DND-41 (cell line): ENCODE data around the gene ERVFRD-1.

Source experiments
- ATAC-seq: fragments of 200-7000 bp; cut with Tn5 transposase; 3 replicates; pipeline ENCODE4 v1.9.1; 2021; ENCODE audit warnings: low read depth; ENCODE audit not compliant: insufficient read depth
- DNase-seq: peaks from one replicate; pipeline ENCODE4 v3.0.0-alpha.2; 2020
- H2AFZ ChIP-seq: 2 replicates; pipeline ENCODE4 v1.6.0; 2012; ENCODE audit warnings: low read depth, low read length
- H3K27ac ChIP-seq: 2 replicates; pipeline ENCODE4 v1.5.1; 2012; ENCODE audit warnings: low read length, inconsistent platforms
- H3K27me3 ChIP-seq: fragments of 200-600 bp; sonication (generic); 2 replicates; pipeline ENCODE4 v1.6.0; 2012; ENCODE audit warnings: low read length, mild to moderate bottlenecking, inconsistent platforms; ENCODE audit not compliant: insufficient read depth, poor library complexity
- H3K36me3 ChIP-seq: 2 replicates; pipeline ENCODE4 v1.5.1; 2012; ENCODE audit warnings: low read length, inconsistent platforms; ENCODE audit not compliant: insufficient read depth
- H3K4me1 ChIP-seq: 2 replicates; pipeline ENCODE4 v1.5.1; 2012; ENCODE audit warnings: mild to moderate bottlenecking, low read length; ENCODE audit not compliant: insufficient read depth
- H3K4me2 ChIP-seq: 2 replicates; pipeline ENCODE4 v1.6.0; 2012; ENCODE audit warnings: mild to moderate bottlenecking, moderate library complexity, low read length, inconsistent platforms; ENCODE audit not compliant: insufficient read depth
- H3K4me3 ChIP-seq, 2 experiments: fragments of 200-600 bp in 1 of 2; shearing (Covaris generic) in 1 of 2; 2 replicates each; pipeline ENCODE4 v1.5.1; 2012 to 2016; ENCODE audit warnings: inconsistent platforms in 2 of 2, low read length in 2 of 2, mild to moderate bottlenecking in 2 of 2, low read depth in 1 of 2, moderate library complexity in 1 of 2
- H3K79me2 ChIP-seq: 2 replicates; pipeline ENCODE4 v1.6.0; 2012; ENCODE audit warnings: low read length, inconsistent platforms; ENCODE audit not compliant: insufficient read depth
- H3K9ac ChIP-seq: 2 replicates; pipeline ENCODE4 v1.6.0; 2012; ENCODE audit warnings: low read depth, mild to moderate bottlenecking, inconsistent platforms, low read length, moderate library complexity
- H3K9me3 ChIP-seq: 2 replicates; pipeline ENCODE4 v1.5.1; 2012; ENCODE audit warnings: low read length, moderate library complexity, mild to moderate bottlenecking, inconsistent platforms; ENCODE audit not compliant: insufficient read depth, severe bottlenecking
- H4K20me1 ChIP-seq: 2 replicates; pipeline ENCODE4 v1.6.0; 2012; ENCODE audit warnings: low read length; ENCODE audit not compliant: insufficient read depth
- CTCF ChIP-seq: IDR thresholded peaks from 2 replicates; pipeline ENCODE4 v1.5.1; 2012; ENCODE audit warnings: borderline replicate concordance, low read length, moderate library complexity, mild to moderate bottlenecking; ENCODE audit not compliant: poor library complexity, severe bottlenecking; ENCODE audit errors: extremely low read depth
- EZH2 ChIP-seq: IDR thresholded peaks from 3 replicates; pipeline ENCODE4 v1.6.1; 2012; ENCODE audit warnings: borderline replicate concordance, low read depth, mild to moderate bottlenecking, moderate library complexity, low read length, inconsistent platforms; ENCODE audit not compliant: severe bottlenecking

Gene ERVFRD-1

GRCh38 chr6:11062715-11063114 lies 48.8 kb downstream of the ERVFRD-1 start:
- H3K27ac ChIP-seq = no peak overlapping the region
- H3K4me3 ChIP-seq = no peak overlapping the region
- H3K27me3 ChIP-seq = peaks cover 4% of the 10 kb centered on the region
- no peak for DNase-seq
- no peaks in the 10 kb centered on the region for H4K20me1 ChIP-seq
- H2AFZ ChIP-seq = no peak overlapping the region
- H3K4me1 ChIP-seq = no peaks in the 10 kb centered on the region
- H3K36me3 ChIP-seq = no peaks in the 10 kb centered on the region
- H3K4me2 ChIP-seq = no peak overlapping the region
- H3K9me3 ChIP-seq = no peaks in the 10 kb centered on the region
- TF ChIP-seq CTCF (no peak), EZH2 (no peak)
- H3K79me2 ChIP-seq = no peaks in the 10 kb centered on the region
- no peak for ATAC-seq
- no peak overlapping the region for H3K9ac ChIP-seq

GRCh38 chr6:11062083-11062482 lies 49.4 kb downstream of the ERVFRD-1 start:
- Histone ChIP-seq H2AFZ (no peak overlapping the region), H4K20me1 (no peaks in the 10 kb centered on the region), H3K4me1 (no peaks in the 10 kb centered on the region), H3K27ac (no peak overlapping the region), H3K36me3 (no peaks in the 10 kb centered on the region), H3K9me3 (no peaks in the 10 kb centered on the region), H3K27me3 (peaks cover 4% of the 10 kb centered on the region), H3K9ac (no peak overlapping the region), H3K79me2 (no peaks in the 10 kb centered on the region), H3K4me2 (no peak overlapping the region), H3K4me3 (no peak overlapping the region)
- DNase-seq (no peak), ATAC-seq (no peak)
- TF ChIP-seq EZH2 = no peak
- no peak for TF ChIP-seq CTCF

- no peak for TF ChIP-seq CTCF
- TF ChIP-seq EZH2 = no peak
- no peak for DNase-seq
- no peak overlapping the region for H3K9ac ChIP-seq
These were observed 53.1 kb downstream of the ERVFRD-1 start for GRCh38 chr6:11058406-11058805.

GRCh38 chr6:11056871-11057270 lies 54.7 kb downstream of the ERVFRD-1 start:
- H3K9ac ChIP-seq = no peak overlapping the region
- no peak for TF ChIP-seq CTCF
- no peak for TF ChIP-seq EZH2
- DNase-seq (no peak), ATAC-seq (no peak)
- H2AFZ ChIP-seq = no peak overlapping the region
- H3K36me3 ChIP-seq = no peaks in the 10 kb centered on the region
- no peaks in the 10 kb centered on the region for H3K27me3 ChIP-seq
- no peak overlapping the region for H3K4me2 ChIP-seq
- H4K20me1 ChIP-seq = no peaks in the 10 kb centered on the region
- H3K9me3 ChIP-seq = no peaks in the 10 kb centered on the region
- no peak overlapping the region for H3K27ac ChIP-seq
- H3K79me2 ChIP-seq = no peaks in the 10 kb centered on the region
- no peak overlapping the region for H3K4me3 ChIP-seq
- no peaks in the 10 kb centered on the region for H3K4me1 ChIP-seq

More at GRCh38 chr6:11058406-11058805, 53.1 kb downstream of the ERVFRD-1 start:
- Histone ChIP-seq H3K27ac (no peak overlapping the region), H2AFZ (no peak overlapping the region), H4K20me1 (no peaks in the 10 kb centered on the region), H3K4me3 (no peak overlapping the region), H3K27me3 (no peaks in the 10 kb centered on the region), H3K4me2 (no peak overlapping the region), H3K36me3 (no peaks in the 10 kb centered on the region), H3K9me3 (no peaks in the 10 kb centered on the region), H3K79me2 (no peaks in the 10 kb centered on the region), H3K4me1 (no peaks in the 10 kb centered on the region)
- ATAC-seq = no peak
